GM12872 (cell line): ENCODE results near the gene GATA2.

Source experiments
- CTCF ChIP-seq: IDR thresholded peaks from 3 replicates; pipeline ENCODE4 v1.5.1; 2011; ENCODE audit warnings: low read depth, mild to moderate bottlenecking, low read length, moderate library complexity; ENCODE audit not compliant: insufficient read depth

GATA2 gene

GRCh38 chr3:128455786-128456748 is 36.9 kb downstream of the GATA2 start:
- TF ChIP-seq CTCF = no peak

- no peak for TF ChIP-seq CTCF
Observed at GRCh38 chr3:128455116-128455515, 37.9 kb downstream of the GATA2 start.

GRCh38 chr3:128454310-128454618 is 38.7 kb downstream of the GATA2 start:
- TF ChIP-seq CTCF = no peak

GRCh38 chr3:128453501-128454309 is 39.3 kb downstream of the GATA2 start:
- TF ChIP-seq CTCF = no peak

- TF ChIP-seq CTCF = no peak
Observed at GRCh38 chr3:128452678-128453275, 40.2 kb downstream of the GATA2 start.

GRCh38 chr3:128452120-128452519 is 40.9 kb downstream of the GATA2 start:
- no peak for TF ChIP-seq CTCF

- TF ChIP-seq CTCF = no peak
Observed at GRCh38 chr3:128449111-128449638, 43.8 kb downstream of the GATA2 start.
